GM19463 (cell line): ENCODE results near the gene OSBPL9.
A peak's percentile ranks its signal among the peaks of the same experiment; 100 is the strongest.

Source experiments
- ATAC-seq: cut with Tn5 transposase; IDR thresholded peaks from one replicate; pipeline ENCODE4 v1.9.1; 2021; ENCODE audit warnings: mild to moderate bottlenecking, moderate library complexity; ENCODE audit not compliant: unreplicated experiment

The OSBPL9 gene

GRCh38 chr1:51616903-51617708, at the start of gene OSBPL9:
OSBPL9 (plus strand) TSS chr1:51617092; CDS start chr1:51617111, 19 bp downstream.
- peak; percentile 95 for ATAC-seq

GRCh38 chr1:51567653-51568052, 49.2 kb upstream of the OSBPL9 start:
- ATAC-seq = no peak

- ATAC-seq = no peak
Observed at GRCh38 chr1:51568231-51568935, 48.5 kb upstream of the OSBPL9 start.

- peak; percentile 72 for ATAC-seq
Observed at GRCh38 chr1:51569284-51570062, 47.4 kb upstream of the OSBPL9 start.

GRCh38 chr1:51570063-51570710, 46.7 kb upstream of the OSBPL9 start:
- ATAC-seq = no peak

GRCh38 chr1:51572365-51572764, 44.5 kb upstream of the OSBPL9 start:
- ATAC-seq = no peak

- no peak for ATAC-seq
Observed at GRCh38 chr1:51574796-51575195, 42.1 kb upstream of the OSBPL9 start.

- no peak for ATAC-seq
Observed at GRCh38 chr1:51575406-51576084, 41.3 kb upstream of the OSBPL9 start.

GRCh38 chr1:51576085-51576444, 40.8 kb upstream of the OSBPL9 start:
- no peak for ATAC-seq

- ATAC-seq = no peak
Observed at GRCh38 chr1:51576923-51577322, 40.0 kb upstream of the OSBPL9 start.

- ATAC-seq = peak; percentile 85
Observed at GRCh38 chr1:51578383-51579109, 38.3 kb upstream of the OSBPL9 start.

GRCh38 chr1:51581238-51581637, 35.7 kb upstream of the OSBPL9 start:
- no peak for ATAC-seq

GRCh38 chr1:51583532-51583931, 33.4 kb upstream of the OSBPL9 start:
- ATAC-seq = no peak

- no peak for ATAC-seq
Observed at GRCh38 chr1:51584021-51584420, 32.9 kb upstream of the OSBPL9 start.

- ATAC-seq = no peak
Observed at GRCh38 chr1:51592711-51593110, 24.2 kb upstream of the OSBPL9 start.

GRCh38 chr1:51594716-51595115, 22.2 kb upstream of the OSBPL9 start:
- ATAC-seq = no peak

GRCh38 chr1:51600529-51600928, 16.4 kb upstream of the OSBPL9 start:
- ATAC-seq = no peak

- ATAC-seq = no peak
Observed at GRCh38 chr1:51600965-51601364, 15.9 kb upstream of the OSBPL9 start.

- ATAC-seq = no peak
Observed at GRCh38 chr1:51605961-51606723, 10.8 kb upstream of the OSBPL9 start.
